OCI-LY3 (cell line): ENCODE measurements around the gene SNCB.

Source experiments
- H2AFZ ChIP-seq: fragments of 200-600, 300-600 bp; shearing (Covaris generic); 2 replicates; pipeline ENCODE4 v1.6.0; 2014; ENCODE audit warnings: antibody characterized with exemption, low read depth, low read length
- H3K27ac ChIP-seq: fragments of 200-600, 300-600 bp; sonication (generic); 2 replicates; pipeline ENCODE4 v1.5.1; 2014; ENCODE audit warnings: mild to moderate bottlenecking, low read length, moderate library complexity, mixed read lengths
- H3K27me3 ChIP-seq: fragments of 200-600, 300-600 bp; sonication (generic); 2 replicates; pipeline ENCODE4 v1.6.1; 2014; ENCODE audit warnings: low read depth, low read length, mixed read lengths
- H3K36me3 ChIP-seq: fragments of 200-600, 300-600 bp; sonication (generic); replicated peaks from 2 replicates; pipeline ENCODE3; 2014; ENCODE audit warnings: low read depth, low read length, mixed read lengths
- H3K4me1 ChIP-seq: fragments of 300-600, 200-600 bp; sonication (generic); 2 replicates; pipeline ENCODE4 v1.6.1; 2014; ENCODE audit warnings: low read length, mixed read lengths
- H3K4me2 ChIP-seq: fragments of 200-600, 300-600 bp; sonication (generic); 2 replicates; pipeline ENCODE4 v1.6.1; 2014; ENCODE audit warnings: low read length, mixed read lengths
- H3K4me3 ChIP-seq: fragments of 300-600, 200-600 bp; sonication (generic); 2 replicates; pipeline ENCODE4 v1.5.1; 2014; ENCODE audit warnings: antibody characterized with exemption, mild to moderate bottlenecking, low read length, moderate library complexity
- H3K79me2 ChIP-seq: fragments of 300-600, 200-600 bp; shearing (Covaris generic); 2 replicates; pipeline ENCODE4 v1.6.1; 2014; ENCODE audit warnings: mild to moderate bottlenecking, low read length, mixed read lengths
- H3K9ac ChIP-seq: fragments of 300-600, 200-600 bp; shearing (Covaris generic); 2 replicates; pipeline ENCODE4 v1.6.0; 2014; ENCODE audit warnings: mild to moderate bottlenecking, low read length, moderate library complexity
- H3K9me3 ChIP-seq: fragments of 200-600, 300-600 bp; shearing (Covaris generic); 2 replicates; pipeline ENCODE4 v1.6.1; 2014; ENCODE audit warnings: low read length, mixed read lengths; ENCODE audit not compliant: insufficient read depth
- H4K20me1 ChIP-seq: fragments of 200-600, 300-600 bp; sonication (generic); 2 replicates; pipeline ENCODE4 v1.6.1; 2016; ENCODE audit warnings: low read length, mixed read lengths; ENCODE audit not compliant: insufficient read depth
- EZH2phosphoT487 ChIP-seq: fragments of 200-600 bp; shearing (Covaris generic); IDR thresholded peaks from 2 replicates; pipeline ENCODE4 v1.6.1; 2018; ENCODE audit warnings: antibody characterized with exemption, mixed run types, low read depth
- TF ChIP-seq, protein P1 (sequence below): fragments of 200-600, 300-600 bp; sonication (generic); IDR thresholded peaks from 2 replicates; pipeline ENCODE4 v1.5.1; 2014; ENCODE audit warnings: antibody characterized with exemption, low read length, low read depth

Gene SNCB

DNA sequence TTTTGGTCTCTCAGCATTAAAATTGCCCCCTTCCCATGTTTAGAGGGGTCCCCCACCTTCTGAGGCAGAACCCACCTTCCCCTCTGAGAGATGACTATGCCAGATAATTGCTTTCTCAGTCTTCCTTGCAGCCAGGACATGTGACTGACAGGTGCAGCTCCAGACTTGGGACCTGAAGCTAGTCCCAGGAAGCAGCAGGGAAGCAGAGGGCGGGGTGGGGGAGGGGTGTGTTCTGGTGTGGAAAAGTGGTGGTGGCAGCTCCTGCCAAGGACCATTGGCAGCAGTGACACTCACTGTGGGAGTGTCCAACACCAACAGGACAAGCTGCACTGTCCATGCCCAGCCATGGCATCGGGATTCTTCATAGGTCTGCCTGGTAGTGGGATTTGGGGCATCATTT is 2.4 kb upstream of the SNCB start:
- H3K27me3 ChIP-seq, result peaks cover 37% of the 10 kb centered on the region
- H3K4me2 ChIP-seq, result no peak overlapping the region
- no peak overlapping the region for H3K9ac ChIP-seq
- H3K27ac ChIP-seq, result no peak overlapping the region
- H3K79me2 ChIP-seq, result no peaks in the 10 kb centered on the region
- peaks cover 13% of the 10 kb centered on the region for H3K4me1 ChIP-seq
- H2AFZ ChIP-seq, result no peak overlapping the region
- H3K4me3 ChIP-seq, result no peak overlapping the region
- TF ChIP-seq EZH2phosphoT487, result no peak
- TF ChIP-seq, protein P1, sequence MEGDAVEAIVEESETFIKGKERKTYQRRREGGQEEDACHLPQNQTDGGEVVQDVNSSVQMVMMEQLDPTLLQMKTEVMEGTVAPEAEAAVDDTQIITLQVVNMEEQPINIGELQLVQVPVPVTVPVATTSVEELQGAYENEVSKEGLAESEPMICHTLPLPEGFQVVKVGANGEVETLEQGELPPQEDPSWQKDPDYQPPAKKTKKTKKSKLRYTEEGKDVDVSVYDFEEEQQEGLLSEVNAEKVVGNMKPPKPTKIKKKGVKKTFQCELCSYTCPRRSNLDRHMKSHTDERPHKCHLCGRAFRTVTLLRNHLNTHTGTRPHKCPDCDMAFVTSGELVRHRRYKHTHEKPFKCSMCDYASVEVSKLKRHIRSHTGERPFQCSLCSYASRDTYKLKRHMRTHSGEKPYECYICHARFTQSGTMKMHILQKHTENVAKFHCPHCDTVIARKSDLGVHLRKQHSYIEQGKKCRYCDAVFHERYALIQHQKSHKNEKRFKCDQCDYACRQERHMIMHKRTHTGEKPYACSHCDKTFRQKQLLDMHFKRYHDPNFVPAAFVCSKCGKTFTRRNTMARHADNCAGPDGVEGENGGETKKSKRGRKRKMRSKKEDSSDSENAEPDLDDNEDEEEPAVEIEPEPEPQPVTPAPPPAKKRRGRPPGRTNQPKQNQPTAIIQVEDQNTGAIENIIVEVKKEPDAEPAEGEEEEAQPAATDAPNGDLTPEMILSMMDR, result no peak
- H4K20me1 ChIP-seq, result no peaks in the 10 kb centered on the region
- H3K9me3 ChIP-seq, result no peaks in the 10 kb centered on the region
- no peaks in the 10 kb centered on the region for H3K36me3 ChIP-seq

DNA sequence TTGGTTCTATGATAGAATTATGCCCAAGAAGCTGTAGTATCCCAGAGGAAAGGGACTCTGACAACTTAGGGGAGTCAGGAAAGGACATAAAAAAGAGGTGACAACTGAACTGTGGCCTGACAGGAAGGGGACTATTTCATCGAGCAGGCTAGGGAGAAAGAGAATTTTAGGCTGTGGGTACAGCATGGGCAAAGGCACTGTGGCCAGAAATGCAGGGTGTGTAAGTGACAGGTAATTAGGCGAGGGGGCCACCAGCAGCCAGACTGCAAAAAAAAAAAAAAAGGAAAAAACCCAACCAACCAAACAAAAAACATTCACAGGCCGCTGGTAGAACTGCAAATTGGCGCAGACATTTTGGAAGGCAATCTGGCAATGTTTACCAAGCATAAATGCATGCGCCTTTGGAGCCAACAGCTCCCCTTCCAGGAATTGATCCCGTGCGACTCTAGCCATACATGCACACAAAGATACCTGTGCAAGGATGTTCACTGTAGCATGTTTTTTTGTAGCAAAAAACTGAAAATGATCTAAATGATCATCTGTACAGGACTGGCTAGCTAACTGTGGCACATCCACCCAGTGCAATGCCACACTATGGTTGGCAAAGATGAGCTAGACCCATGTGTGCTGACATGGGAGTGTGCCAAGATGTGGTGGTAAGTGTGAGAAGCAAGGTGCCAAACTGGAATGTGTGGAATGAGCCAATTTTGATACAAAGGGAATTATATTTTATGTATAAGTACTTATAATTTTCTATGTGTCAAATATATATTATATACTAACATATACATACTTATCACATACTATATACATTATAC is 1.3 kb upstream of the SNCB start:
- H3K4me2 ChIP-seq, result no peak overlapping the region
- H3K4me3 ChIP-seq, result no peak overlapping the region
- peaks cover 41% of the 10 kb centered on the region for H3K27me3 ChIP-seq
- H3K36me3 ChIP-seq, result no peaks in the 10 kb centered on the region
- no peak overlapping the region for H3K9ac ChIP-seq
- H2AFZ ChIP-seq, result no peak overlapping the region
- H3K4me1 ChIP-seq, result peaks cover 13% of the 10 kb centered on the region
- H4K20me1 ChIP-seq, result no peaks in the 10 kb centered on the region
- H3K79me2 ChIP-seq, result no peaks in the 10 kb centered on the region
- no peaks in the 10 kb centered on the region for H3K9me3 ChIP-seq
- no peak overlapping the region for H3K27ac ChIP-seq
- TF ChIP-seq, protein P1, result no peak
- no peak for TF ChIP-seq EZH2phosphoT487

DNA sequence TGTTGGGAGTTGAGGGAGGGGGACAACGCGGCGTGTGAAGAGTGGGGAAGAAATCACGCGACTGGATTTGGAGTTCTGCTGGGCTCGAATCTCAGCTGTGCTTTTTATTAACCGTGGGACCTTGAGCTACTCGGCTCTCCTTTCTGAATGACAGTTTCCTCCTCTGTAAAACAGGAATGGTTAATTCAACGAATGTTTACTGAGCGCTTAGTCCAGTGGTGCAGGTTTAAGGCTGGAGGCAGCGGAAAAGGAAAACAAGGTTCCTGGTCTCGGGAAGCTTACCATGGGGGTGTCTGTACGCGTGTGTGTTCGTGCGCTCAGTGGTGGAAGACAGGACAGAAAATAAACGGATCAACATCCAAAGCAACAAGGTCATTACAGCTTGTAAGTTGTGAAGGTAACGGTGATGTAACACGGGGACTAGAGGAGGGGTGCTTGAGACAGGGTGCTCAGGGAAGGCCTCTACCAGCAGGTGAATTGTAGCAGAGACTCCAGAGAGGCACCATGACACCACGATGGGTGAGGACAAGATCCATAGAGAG is 418 bp upstream of the SNCB start:
- H3K4me3 ChIP-seq, result peak overlapping the region; percentile 69
- H3K4me1 ChIP-seq, result peaks cover 13% of the 10 kb centered on the region
- no peaks in the 10 kb centered on the region for H3K36me3 ChIP-seq
- H2AFZ ChIP-seq, result 0 out of 2 replicates have a peak overlapping the region, but pooled peaks have one; percentile 8
- TF ChIP-seq, protein P1, result no peak
- no peak for TF ChIP-seq EZH2phosphoT487
- H3K27me3 ChIP-seq, result peaks cover 50% of the 10 kb centered on the region
- H3K27ac ChIP-seq, result no peak overlapping the region
- no peaks in the 10 kb centered on the region for H3K9me3 ChIP-seq
- H4K20me1 ChIP-seq, result no peaks in the 10 kb centered on the region
- no peaks in the 10 kb centered on the region for H3K79me2 ChIP-seq
- H3K9ac ChIP-seq, result 0 out of 2 replicates have a peak overlapping the region, but pooled peaks have one; percentile 16
- H3K4me2 ChIP-seq, result peak overlapping the region; percentile 66

DNA sequence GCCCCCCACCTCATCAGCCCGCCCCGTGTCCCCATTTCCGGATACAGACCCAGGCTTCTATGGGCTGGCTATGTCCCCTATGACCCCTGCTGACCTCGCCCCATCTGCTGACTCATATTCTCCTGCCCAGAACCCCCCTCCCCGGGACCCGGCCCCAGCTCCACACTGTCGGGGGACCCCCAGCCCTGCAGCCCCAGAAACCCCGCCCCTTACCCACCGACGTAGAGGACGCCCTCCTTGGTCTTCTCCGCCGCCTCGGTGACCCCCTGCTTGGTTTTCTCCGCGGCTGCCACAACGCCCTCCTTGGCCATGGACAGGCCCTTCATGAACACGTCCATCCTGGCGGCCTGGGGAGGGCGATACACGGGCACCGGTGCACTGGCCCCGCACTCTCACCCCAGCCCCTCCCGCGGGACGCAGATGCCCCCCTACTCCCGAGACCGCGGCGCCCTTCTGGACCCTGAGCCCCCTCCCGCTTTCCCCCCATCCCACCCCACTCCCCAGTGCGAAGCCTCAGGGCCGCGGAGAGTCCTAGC is 949 bp downstream of the SNCB start:
- no peak overlapping the region for H3K4me3 ChIP-seq
- H3K4me2 ChIP-seq, result no peak overlapping the region
- no peaks in the 10 kb centered on the region for H3K36me3 ChIP-seq

More for the DNA sequence above, 949 bp downstream of the SNCB start:
- Histone ChIP-seq H3K27me3 (peaks cover 53% of the 10 kb centered on the region), H3K9me3 (no peaks in the 10 kb centered on the region), H3K79me2 (no peaks in the 10 kb centered on the region), H3K27ac (no peak overlapping the region), H4K20me1 (no peaks in the 10 kb centered on the region), H3K4me1 (peaks cover 13% of the 10 kb centered on the region), H2AFZ (no peak overlapping the region), H3K9ac (no peak overlapping the region)
- no peak for TF ChIP-seq EZH2phosphoT487
- TF ChIP-seq, protein P1, result no peak
